KMS-11 (cell line): ENCODE results near the gene EIF2B4.
"Not testable (repeated sequence)": the region's sequence is repeated elsewhere in the genome, so short reads cannot be mapped to it uniquely, and the experiment has no call there.

Experiments used
- H2AFZ ChIP-seq: fragments of 200-600 bp; sonication (generic); 2 replicates; pipeline ENCODE4 v1.6.1; 2016; ENCODE audit warnings: antibody characterized with exemption, mixed run types, low read depth
- H3K27ac ChIP-seq: fragments of 200-600 bp; sonication (generic); 2 replicates; pipeline ENCODE4 v1.6.1; 2016; ENCODE audit warnings: mild to moderate bottlenecking, mixed run types
- H3K27me3 ChIP-seq: fragments of 200-600 bp; sonication (generic); 2 replicates; pipeline ENCODE4 v1.6.1; 2017; ENCODE audit warnings: mild to moderate bottlenecking, low read depth, mixed run types, moderate library complexity; ENCODE audit not compliant: insufficient read depth
- H3K36me3 ChIP-seq: fragments of 200-600 bp; sonication (generic); 2 replicates; pipeline ENCODE4 v1.6.1; 2017; ENCODE audit warnings: mild to moderate bottlenecking, mixed run types; ENCODE audit not compliant: insufficient read depth
- H3K4me1 ChIP-seq: fragments of 200-600 bp; sonication (generic); 2 replicates; pipeline ENCODE4 v1.6.1; 2016; ENCODE audit warnings: mild to moderate bottlenecking, low read depth, mixed run types; ENCODE audit not compliant: poor library complexity, severe bottlenecking
- H3K4me2 ChIP-seq: fragments of 200-600 bp; sonication (generic); 2 replicates; pipeline ENCODE4 v1.7.0; 2016; ENCODE audit warnings: mild to moderate bottlenecking, mixed run types
- H3K4me3 ChIP-seq: fragments of 200-600 bp; sonication (generic); IDR thresholded peaks from 2 replicates; pipeline ENCODE4 v1.6.1; 2017; ENCODE audit warnings: low read depth, low read length, mixed read lengths; ENCODE audit not compliant: insufficient read depth
- H3K79me2 ChIP-seq: fragments of 200-600 bp; sonication (generic); 2 replicates; pipeline ENCODE4 v1.6.1; 2016; ENCODE audit warnings: low read depth, mixed run types; ENCODE audit not compliant: insufficient read depth
- H3K9ac ChIP-seq: fragments of 200-600 bp; sonication (generic); 2 replicates; pipeline ENCODE4 v1.6.1; 2016; ENCODE audit warnings: mild to moderate bottlenecking, mixed run types
- H4K20me1 ChIP-seq: fragments of 200-600 bp; sonication (generic); 2 replicates; pipeline ENCODE4 v1.6.1; 2016; ENCODE audit warnings: mild to moderate bottlenecking, mixed run types; ENCODE audit not compliant: insufficient read depth
- CTCF ChIP-seq: fragments of 200-600 bp; sonication (generic); conservative IDR thresholded peaks from 2 replicates; pipeline ENCODE4 v1.6.1; 2017; ENCODE audit warnings: low read depth, mild to moderate bottlenecking, antibody characterized with exemption, low read length, moderate library complexity, mixed read lengths

EIF2B4 gene

DNA sequence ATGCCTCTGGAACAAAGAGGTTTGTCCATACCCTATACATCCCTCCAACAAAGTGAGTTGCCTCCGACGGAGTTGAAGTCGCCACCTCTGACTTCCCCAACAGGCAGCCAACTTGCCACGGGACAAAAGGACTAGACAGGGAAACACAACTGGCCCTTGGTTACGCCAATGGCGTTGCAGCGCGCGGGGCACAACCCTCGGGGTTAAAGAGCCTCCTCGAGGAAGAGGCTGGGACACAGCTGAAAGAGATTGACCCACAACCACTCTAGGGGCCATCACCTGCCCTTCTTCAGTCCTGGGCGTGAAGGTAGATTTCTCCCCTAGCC lies 14.1 kb downstream of the EIF2B4 start:
- Histone ChIP-seq H3K27ac (peak overlapping the region; percentile 95), H3K27me3 (no peaks in the 10 kb centered on the region), H3K4me1 (peaks cover 46% of the 10 kb centered on the region), H3K79me2 (peaks cover 69% of the 10 kb centered on the region), H3K4me3 (peak overlapping the region; percentile 95), H2AFZ (peak overlapping the region; percentile 83), H4K20me1 (no peaks in the 10 kb centered on the region), H3K9ac (peak overlapping the region; percentile 98), H3K4me2 (peak overlapping the region; percentile 55), H3K36me3 (no peaks in the 10 kb centered on the region)
- no peak for TF ChIP-seq CTCF

GRCh38 chr2:27354597-27354927 lies 15.6 kb downstream of the EIF2B4 start:
- Histone ChIP-seq H3K9ac (no peak overlapping the region), H3K4me1 (peaks cover 61% of the 10 kb centered on the region), H3K79me2 (peaks cover 84% of the 10 kb centered on the region), H3K4me2 (no peak overlapping the region; the same call in 1 of the 2 replicates), H3K27me3 (no peaks in the 10 kb centered on the region), H4K20me1 (0 out of 2 replicates have a peak, but pooled peaks cover 5% of the 10 kb centered on the region), H3K27ac (no peak overlapping the region), H2AFZ (no peak overlapping the region), H3K4me3 (no peak overlapping the region), H3K36me3 (no peaks in the 10 kb centered on the region)
- no peak for TF ChIP-seq CTCF

DNA sequence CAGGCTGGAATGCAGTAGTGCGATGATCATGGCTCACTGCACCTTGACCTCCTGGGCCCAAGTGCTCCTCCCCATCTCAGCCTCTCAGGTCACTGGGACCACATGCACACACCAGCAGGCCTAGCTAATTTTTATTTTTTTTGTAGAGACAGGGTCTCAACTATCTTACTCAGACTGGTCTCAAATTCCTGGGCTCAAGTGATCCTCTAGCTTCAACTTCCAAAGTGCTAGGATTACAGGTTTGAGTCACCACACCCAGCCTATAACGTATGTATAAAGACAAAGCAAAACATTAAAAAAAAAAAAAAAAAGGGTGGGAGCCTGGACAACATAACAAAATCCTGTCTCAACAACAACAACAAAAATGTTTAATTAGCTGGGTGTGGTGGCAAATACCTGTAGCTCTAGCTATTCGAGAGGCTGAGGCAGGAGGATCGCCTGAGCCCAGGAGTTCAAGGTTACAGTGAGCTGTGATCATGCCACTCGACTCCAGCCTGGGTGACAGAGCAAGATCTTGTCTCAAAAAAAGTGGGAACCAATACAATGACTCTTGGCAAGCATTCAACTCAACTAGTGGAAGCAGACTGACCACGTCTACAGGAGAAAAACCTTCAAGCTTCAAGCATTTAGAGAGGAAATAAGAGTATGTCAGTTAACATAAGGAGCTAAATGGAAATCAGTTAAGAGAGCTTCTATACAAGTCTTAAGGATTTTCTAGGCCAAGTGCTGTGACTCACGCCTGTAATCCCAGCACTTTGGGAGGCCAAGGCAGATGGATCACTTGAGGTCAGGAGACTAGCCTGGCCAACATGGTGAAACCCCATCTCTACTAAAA lies 16.2 kb downstream of the EIF2B4 start:
- Histone ChIP-seq H3K4me2 (no peak overlapping the region), H3K79me2 (peaks cover 89% of the 10 kb centered on the region), H3K4me1 (peaks cover 64% of the 10 kb centered on the region), H3K36me3 (no peaks in the 10 kb centered on the region), H3K9ac (no peak overlapping the region), H3K27ac (no peak overlapping the region), H2AFZ (no peak overlapping the region), H3K27me3 (no peaks in the 10 kb centered on the region), H3K4me3 (no peak overlapping the region), H4K20me1 (0 out of 2 replicates have a peak, but pooled peaks cover 9% of the 10 kb centered on the region)
- TF ChIP-seq CTCF = no peak

DNA sequence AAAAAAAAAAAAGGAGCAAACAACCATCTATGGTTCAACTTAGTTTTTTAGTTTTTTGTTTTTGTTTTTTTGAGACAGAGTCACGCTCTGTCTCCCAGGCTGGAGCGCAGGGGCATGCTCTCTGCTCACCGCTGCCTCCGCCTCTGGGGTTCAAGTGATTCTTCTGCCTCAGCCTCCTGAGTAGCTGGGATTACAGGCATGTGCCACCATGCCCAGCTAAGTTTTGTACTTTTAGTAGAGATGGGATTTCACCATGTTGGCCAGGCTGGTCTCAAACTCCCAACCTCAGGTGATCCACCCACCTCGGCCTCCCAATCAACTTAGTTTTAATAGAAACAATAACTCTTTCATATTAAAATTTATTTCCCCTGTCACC lies 16.8 kb downstream of the EIF2B4 start:
- H3K4me2 ChIP-seq, H2AFZ ChIP-seq, H3K36me3 ChIP-seq, H4K20me1 ChIP-seq, H3K4me3 ChIP-seq, H3K27ac ChIP-seq, H3K9ac ChIP-seq, H3K27me3 ChIP-seq: not testable (repeated sequence)
- H3K4me1 ChIP-seq = peaks cover 63% of the 10 kb centered on the region
- H3K79me2 ChIP-seq = peaks cover 88% of the 10 kb centered on the region
